ENCODE results near the gene EID2B.

DNA sequence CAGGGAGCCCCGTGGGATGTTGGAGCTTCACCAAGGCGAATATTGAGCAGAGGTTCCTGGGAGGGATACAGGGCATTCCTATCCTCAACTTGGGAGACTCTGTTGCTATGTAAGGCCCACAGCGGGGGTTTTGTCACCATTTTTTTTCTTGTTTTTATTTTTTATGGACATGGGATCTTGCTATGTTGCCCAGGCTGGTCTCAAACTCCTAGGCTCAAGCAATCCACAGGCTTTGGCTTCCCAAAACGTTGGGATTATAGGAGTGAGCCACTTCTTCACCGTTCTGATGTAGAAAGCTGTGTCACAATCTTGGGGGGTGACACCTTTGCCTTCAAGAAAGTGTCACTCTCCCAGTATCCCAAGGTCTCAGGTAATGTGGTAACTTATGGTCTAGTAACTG is 31.3 kb downstream of the EID2B start:
- TF ChIP-seq, protein P1, sequence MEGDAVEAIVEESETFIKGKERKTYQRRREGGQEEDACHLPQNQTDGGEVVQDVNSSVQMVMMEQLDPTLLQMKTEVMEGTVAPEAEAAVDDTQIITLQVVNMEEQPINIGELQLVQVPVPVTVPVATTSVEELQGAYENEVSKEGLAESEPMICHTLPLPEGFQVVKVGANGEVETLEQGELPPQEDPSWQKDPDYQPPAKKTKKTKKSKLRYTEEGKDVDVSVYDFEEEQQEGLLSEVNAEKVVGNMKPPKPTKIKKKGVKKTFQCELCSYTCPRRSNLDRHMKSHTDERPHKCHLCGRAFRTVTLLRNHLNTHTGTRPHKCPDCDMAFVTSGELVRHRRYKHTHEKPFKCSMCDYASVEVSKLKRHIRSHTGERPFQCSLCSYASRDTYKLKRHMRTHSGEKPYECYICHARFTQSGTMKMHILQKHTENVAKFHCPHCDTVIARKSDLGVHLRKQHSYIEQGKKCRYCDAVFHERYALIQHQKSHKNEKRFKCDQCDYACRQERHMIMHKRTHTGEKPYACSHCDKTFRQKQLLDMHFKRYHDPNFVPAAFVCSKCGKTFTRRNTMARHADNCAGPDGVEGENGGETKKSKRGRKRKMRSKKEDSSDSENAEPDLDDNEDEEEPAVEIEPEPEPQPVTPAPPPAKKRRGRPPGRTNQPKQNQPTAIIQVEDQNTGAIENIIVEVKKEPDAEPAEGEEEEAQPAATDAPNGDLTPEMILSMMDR (IDR thresholded peaks at IDR 0.05): no peak
- no peak for TF ChIP-seq EP300 (IDR thresholded peaks at IDR 0.05)
- TF ChIP-seq POLR2AphosphoS5 (IDR thresholded peaks at IDR 0.05): no peak
